Naive thymus-derived CD4-positive, alpha-beta T cell (primary cell): Measurements from ENCODE around the gene GPSM3. TPM values are rescaled to one million over a fixed set of nuclear protein-coding genes. Genes with fewer than 3 reads are reported as not detected.

Experiments used
- ATAC-seq: fragments of 150-1000 bp; cut with Tn5 transposase; 2 replicates; pipeline ENCODE4 v1.10.0; 2021; ENCODE audit warnings: mild to moderate bottlenecking, moderate library complexity
- CTCF ChIA-PET: fragments of 350-600 bp; sonication (Branson Sonifier 250); formaldehyde crosslinking; loops from one replicate; lab custom pipeline; 2021; ENCODE audit warnings: antibody characterized with exemption; lab: Charles Lee
- POLR2A ChIA-PET: fragments of 350-600 bp; sonication (Branson Sonifier 250); formaldehyde crosslinking; loops from one replicate; lab custom pipeline; 2021; ENCODE audit warnings: antibody characterized with exemption, inconsistent platforms; lab: Charles Lee
- DNase-seq, 9 donors: peaks; one replicate each; pipeline versions ENCODE4 v3.0.0 to v3.0.0-alpha.2; 2020 to 2022; ENCODE audit warnings: mixed read lengths in 1 of 9
- H3K27ac ChIP-seq: one replicate; pipeline ENCODE4 v1.7.0; 2013; ENCODE audit warnings: mild to moderate bottlenecking, low read depth, low read length, moderate library complexity
- H3K27me3 ChIP-seq, 2 donors: one replicate each; pipeline ENCODE4 v1.7.0; 2013; ENCODE audit warnings: low read length in 2 of 2, mild to moderate bottlenecking in 2 of 2, moderate library complexity in 2 of 2; ENCODE audit not compliant: control insufficient read depth in 2 of 2, insufficient read depth in 2 of 2
- H3K36me3 ChIP-seq, 3 experiments: 1 replicate in 2 of 3; 2 replicates in 1 of 3; pipeline ENCODE4 v1.7.0; 2013; ENCODE audit warnings: low read length in 3 of 3, mild to moderate bottlenecking in 3 of 3, moderate library complexity in 1 of 3; ENCODE audit not compliant: insufficient read depth in 3 of 3, control insufficient read depth in 2 of 3
- H3K4me1 ChIP-seq, 2 donors: one replicate each; pipeline ENCODE4 v1.7.0; 2013; ENCODE audit warnings: low read length in 2 of 2, mild to moderate bottlenecking in 2 of 2, moderate library complexity in 1 of 2; ENCODE audit not compliant: control insufficient read depth in 2 of 2, insufficient read depth in 2 of 2
- H3K4me3 ChIP-seq: 2 replicates; pipeline ENCODE4 v1.7.0; 2013; ENCODE audit warnings: mild to moderate bottlenecking, low read length
- H3K9me3 ChIP-seq, 3 experiments: 1 replicate in 2 of 3; 2 replicates in 1 of 3; pipeline ENCODE4 v1.7.0; 2013; ENCODE audit warnings: low read length in 3 of 3; ENCODE audit not compliant: control insufficient read depth in 2 of 3
- H3K27ac Mint-ChIP-seq, 9 donors: one replicate each; pipeline ENCODE4 v1.8.0; 2020 to 2022; ENCODE audit warnings: mixed read lengths in 9 of 9, mild to moderate bottlenecking in 8 of 9, moderate library complexity in 5 of 9, inconsistent platforms in 2 of 9
- H3K27me3 Mint-ChIP-seq, 5 donors: one replicate each; pipeline ENCODE4 v1.8.0; 2021 to 2022; ENCODE audit warnings: mixed read lengths in 5 of 5, mild to moderate bottlenecking in 1 of 5
- H3K36me3 Mint-ChIP-seq, 5 donors: one replicate each; pipeline ENCODE4 v1.8.0; 2020 to 2022; ENCODE audit warnings: mixed read lengths in 5 of 5, mild to moderate bottlenecking in 3 of 5, inconsistent platforms in 1 of 5
- H3K4me1 Mint-ChIP-seq, 7 donors: one replicate each; pipeline ENCODE4 v1.8.0; 2020 to 2022; ENCODE audit warnings: mixed read lengths in 7 of 7, mild to moderate bottlenecking in 3 of 7, inconsistent platforms in 1 of 7
- H3K4me3 Mint-ChIP-seq, 10 donors: one replicate each; pipeline ENCODE4 v1.8.0; 2020 to 2022; ENCODE audit warnings: mild to moderate bottlenecking in 10 of 10, mixed read lengths in 10 of 10, moderate library complexity in 6 of 10, inconsistent platforms in 2 of 10
- H3K9me3 Mint-ChIP-seq, 11 donors: one replicate each; pipeline ENCODE4 v1.8.0; 2020 to 2022; ENCODE audit warnings: mixed read lengths in 11 of 11, mild to moderate bottlenecking in 4 of 11, inconsistent platforms in 1 of 11, moderate library complexity in 1 of 11
- intact Hi-C, 2 donors: fragments of 100-400 bp; cut with micrococcal nuclease; formaldehyde crosslinking; loops; one replicate each; pipeline ENCODE4 v1.15.1; 2023
- polyA plus RNA-seq, 2 donors: library from polyadenylated mRNA; unstranded; fragments of 300-500 nt; fragmentation: Illumina TruSeq; gene quantifications; one replicate each; pipeline ENCODE4 v1.2.3, GENCODE V29; 2021
- total RNA-seq, 6 experiments: library from RNA in 5 of 6; stranded (reverse) in 5 of 6; gene quantifications; 1 replicate in 5 of 6; 2 replicates in 1 of 6; pipeline ENCODE4 v1.2.3 and lab custom pipeline; 2021 to 2026

Gene GPSM3
- total and polyA plus RNA-seq, 7 experiments from 2014 or later, result 148 to 325 (median 271) TPM

GRCh38 chr6:32198345-32198696 is 5.9 kb upstream of the GPSM3 start:
- peak overlapping the region in 6 of 9 donors; percentile 31 to 97 (median 58) for H3K27ac Mint-ChIP-seq
- ChIA-PET CTCF (interaction anchor here (1.5 kb wide), 1 partner anchor 71 kb away, joined by 3 read pairs; the partner anchor contains the start of gene ATF6B), POLR2A (interaction anchor here (0.7 to 1.1 kb wide), 4 partner anchors 9 to 680 kb away, joined by 3 to 5 read pairs (median 4); no protein-coding TSS in a partner anchor)
- peak overlapping the region in 4 of 10 donors; percentile 8 to 41 (median 26) for H3K4me3 Mint-ChIP-seq
- H3K4me1 Mint-ChIP-seq, result peaks cover 20 to 32% (median 29%) of the 10 kb centered on the region in 7 donors
- intact Hi-C loops, result loop anchor here (5.0 to 10.0 kb wide), 7 partner anchors 374 to 1581 kb away; partner anchors contain the start of genes B3GALT4 (in 1 of the 2), CLIC1 (in 1 of the 2), CUTA (in 1 of the 2) and HSD17B8 (in 1 of the 2)
- no peaks in the 10 kb centered on the region for H3K9me3 Mint-ChIP-seq
- Histone ChIP-seq H3K4me3 (no peak overlapping the region), H3K36me3 (no peaks in the 10 kb centered on the region), H3K27me3 (no peaks in the 10 kb centered on the region), H3K27ac (no peak overlapping the region), H3K9me3 (no peaks in the 10 kb centered on the region), H3K4me1 (peaks cover 19 to 21% of the 10 kb centered on the region in 2 donors)
- DNase-seq (no peak), ATAC-seq (no peak)
- H3K27me3 Mint-ChIP-seq, result peaks cover 0 to under 1% (median 0%) of the 10 kb centered on the region in 5 donors
- H3K36me3 Mint-ChIP-seq, result no peaks in the 10 kb centered on the region

DNA sequence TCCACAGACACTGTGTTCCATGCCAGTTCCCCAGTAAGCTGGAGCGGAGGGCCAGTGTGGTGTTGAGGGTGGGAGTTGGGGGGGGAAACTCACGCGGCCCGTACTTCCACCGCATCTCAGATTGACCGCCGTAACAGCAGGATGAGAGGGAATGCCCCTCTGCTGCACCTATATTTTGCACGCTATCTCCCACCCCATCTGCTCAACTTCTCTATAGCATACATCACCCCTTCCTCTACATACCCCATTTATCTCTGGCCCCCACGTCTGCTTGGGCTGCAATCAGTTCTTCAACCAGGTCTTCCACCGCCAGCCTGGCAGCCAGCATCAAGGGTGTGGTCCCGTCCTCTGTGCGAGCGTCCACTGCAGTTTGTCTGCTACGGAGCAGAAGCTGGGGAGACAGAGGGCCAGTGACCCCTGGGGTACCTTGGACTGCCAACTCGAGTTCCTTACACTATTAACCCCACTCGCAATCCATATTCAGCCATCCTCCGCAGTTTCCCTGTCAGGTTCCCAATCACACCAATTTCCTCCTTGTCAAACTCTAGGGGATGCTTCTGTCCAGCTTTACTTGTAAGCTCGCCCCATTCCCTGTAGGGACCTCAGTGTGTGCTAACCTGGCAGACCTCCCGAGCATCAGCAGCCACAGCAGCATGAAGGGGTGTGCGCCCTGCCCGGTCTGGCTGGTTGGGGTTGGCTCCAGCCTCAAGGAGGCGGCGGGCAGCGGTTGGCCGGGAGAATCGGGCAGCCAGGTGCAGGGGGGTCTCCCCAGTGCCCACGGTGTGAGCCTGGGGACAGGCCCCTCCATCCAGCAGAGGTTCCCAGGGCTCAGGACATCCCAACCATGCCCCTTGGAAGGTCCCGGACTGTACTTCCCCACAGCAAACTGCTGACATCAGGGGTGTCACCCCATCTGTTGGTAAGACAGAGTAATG is 4.5 kb upstream of the GPSM3 start:
- ATAC-seq, result no peak
- Histone ChIP-seq H3K36me3 (peaks cover 0 to 8% (median 0%) of the 10 kb centered on the region in 3 experiments), H3K4me3 (peak overlapping the region; percentile 98), H3K4me1 (peaks cover 20 to 29% of the 10 kb centered on the region in 2 donors), H3K27ac (peak overlapping the region; percentile 97), H3K9me3 (no peaks in the 10 kb centered on the region), H3K27me3 (no peaks in the 10 kb centered on the region)
- intact Hi-C loops, result loop anchor here (5.0 to 10.0 kb wide), 7 partner anchors 372 to 1580 kb away; partner anchors contain the start of genes B3GALT4 (in 1 of the 2), CLIC1 (in 1 of the 2), CUTA (in 1 of the 2) and HSD17B8 (in 1 of the 2)
- Mint-ChIP-seq H3K27me3 (no peaks in the 10 kb centered on the region), H3K36me3 (peaks cover 0 to 7% (median 0%) of the 10 kb centered on the region in 5 donors), H3K4me1 (peaks cover 22 to 33% (median 31%) of the 10 kb centered on the region in 7 donors), H3K27ac (peak overlapping the region; percentile 86 to 99 (median 97)), H3K9me3 (no peaks in the 10 kb centered on the region), H3K4me3 (peak overlapping the region; percentile 92 to 99 (median 97))
- DNase-seq, result peak in 1 of 9 donors; percentile 17
- ChIA-PET POLR2A (interaction anchor here (0.6 to 7.8 kb wide), 7 partner anchors 8 to 1201 kb away, joined by 3 to 79 read pairs (median 6); partner anchors contain the start of genes ATF6B and FKBPL), CTCF (interaction anchor here (0.7 to 1.5 kb wide), 3 partner anchors 69 to 916 kb away, joined by 3 to 4 read pairs (median 3); partner anchors contain the start of gene ATF6B)

DNA sequence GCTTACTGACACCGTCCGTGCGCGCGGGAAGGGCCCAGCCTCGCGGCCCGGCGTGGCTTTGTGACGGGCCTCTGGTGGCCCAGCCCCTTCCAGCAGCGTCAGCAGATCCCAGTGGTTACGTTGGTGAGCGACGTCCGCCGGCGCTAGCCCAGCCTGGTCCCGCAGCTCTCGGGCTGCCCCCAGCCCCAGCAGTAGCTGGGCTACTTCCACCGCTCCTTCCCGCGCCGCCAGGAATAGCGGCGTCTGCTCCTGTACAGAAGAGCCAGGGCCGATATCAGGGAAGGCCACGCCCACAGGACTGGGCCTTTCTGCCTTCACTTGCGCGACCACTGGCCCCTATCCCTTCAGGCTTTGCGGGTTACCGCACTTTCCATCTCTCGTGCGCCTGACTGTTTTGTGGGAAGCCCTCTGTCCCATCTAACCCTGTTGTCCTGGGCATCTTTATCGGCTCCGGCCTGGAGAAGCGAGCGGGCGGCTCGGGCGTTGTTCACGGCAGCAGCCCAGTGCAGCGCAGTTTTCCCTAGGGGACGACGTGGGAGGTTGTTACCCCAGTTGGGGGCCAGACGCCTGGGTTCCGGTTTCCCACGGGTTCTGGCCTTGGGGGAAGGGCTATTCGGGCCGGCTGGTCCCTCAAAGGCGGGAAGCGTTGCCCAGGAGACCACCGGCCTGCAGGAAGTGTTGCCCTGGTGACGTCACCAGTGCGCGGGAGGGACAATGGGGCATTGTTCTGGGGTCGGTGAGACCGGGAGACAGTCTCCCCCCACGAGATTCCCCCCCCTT is 3.6 kb upstream of the GPSM3 start:
- POLR2A ChIA-PET, result interaction anchor here (0.7 to 10.6 kb wide), 18 partner anchors 9 to 1201 kb away, joined by 3 to 259 read pairs (median 4); partner anchors contain the start of genes AGPAT1, ATF6B, FKBPL and RNF5

GRCh38 chr6:32195652-32195901 is 3.1 kb upstream of the GPSM3 start:
- Mint-ChIP-seq H3K4me3 (peak overlapping the region; percentile 92 to 99 (median 97)), H3K27ac (peak overlapping the region; percentile 86 to 99 (median 97)), H3K27me3 (no peaks in the 10 kb centered on the region), H3K36me3 (peaks cover 7 to 18% (median 8%) of the 10 kb centered on the region in 5 donors), H3K9me3 (no peaks in the 10 kb centered on the region), H3K4me1 (peaks cover 24 to 40% (median 31%) of the 10 kb centered on the region in 7 donors)
- intact Hi-C loops, result loop anchor here (1.0 to 10.0 kb wide), 22 partner anchors 17 to 1578 kb away; partner anchors contain the start of genes HSPA1B (in 2 of the 2), PPT2 (in 2 of the 2), PSMB8 (in 2 of the 2) and RNF5 (in 2 of the 2)
- no peaks in the 10 kb centered on the region for H3K27me3 ChIP-seq
- H3K4me1 ChIP-seq, result peaks cover 20 to 29% of the 10 kb centered on the region in 2 donors
- H3K36me3 ChIP-seq, result peaks cover 0 to 18% (median 0%) of the 10 kb centered on the region in 3 experiments
- peak overlapping the region; percentile 98 for H3K4me3 ChIP-seq
- no peaks in the 10 kb centered on the region for H3K9me3 ChIP-seq
- ChIA-PET POLR2A (interaction anchor here (0.5 to 10.6 kb wide), 17 partner anchors 8 to 777 kb away, joined by 3 to 259 read pairs (median 4); partner anchors contain the start of genes AGPAT1, ATF6B, FKBPL and RNF5), CTCF (interaction anchor here (0.7 to 1.9 kb wide), 7 partner anchors 11 to 68 kb away, joined by 3 to 9 read pairs (median 5); partner anchors contain the start of genes ATF6B and FKBPL)
- H3K27ac ChIP-seq, result peak overlapping the region; percentile 97
- peak; percentile 94 to 100 (median 98) for DNase-seq
- peak; percentile 89 for ATAC-seq

More for the DNA sequence above, 3.6 kb upstream of the GPSM3 start:
- DNase-seq (peak in 2 of 9 donors; percentile 60 to 66), ATAC-seq (no peak)
- H3K36me3 Mint-ChIP-seq, result peaks cover 5 to 15% (median 6%) of the 10 kb centered on the region in 5 donors
- peaks cover 20 to 29% of the 10 kb centered on the region in 2 donors for H3K4me1 ChIP-seq
- peak overlapping the region; percentile 97 for H3K27ac ChIP-seq
- H3K9me3 ChIP-seq, result no peaks in the 10 kb centered on the region
- no peaks in the 10 kb centered on the region for H3K9me3 Mint-ChIP-seq
- peaks cover 24 to 38% (median 31%) of the 10 kb centered on the region in 7 donors for H3K4me1 Mint-ChIP-seq
- intact Hi-C loops, result loop anchor here (1.0 to 10.0 kb wide), 22 partner anchors 18 to 1579 kb away; partner anchors contain the start of genes HSPA1B (in 2 of the 2), PPT2 (in 2 of the 2), PSMB8 (in 2 of the 2) and RNF5 (in 2 of the 2)
- H3K4me3 Mint-ChIP-seq, result peak overlapping the region; percentile 92 to 99 (median 97)
- CTCF ChIA-PET, result interaction anchor here (0.6 to 1.9 kb wide), 8 partner anchors 10 to 68 kb away, joined by 3 to 9 read pairs (median 4); partner anchors contain the start of genes ATF6B and FKBPL
- H3K27me3 Mint-ChIP-seq, result no peaks in the 10 kb centered on the region
- peaks cover 0 to 16% (median 0%) of the 10 kb centered on the region in 3 experiments for H3K36me3 ChIP-seq
- H3K27ac Mint-ChIP-seq, result peak overlapping the region; percentile 86 to 99 (median 97)
- H3K4me3 ChIP-seq, result peak overlapping the region; percentile 98
- H3K27me3 ChIP-seq, result no peaks in the 10 kb centered on the region

- ATAC-seq (no peak), DNase-seq (peak in 1 of 9 donors; percentile 48)
- intact Hi-C loops, result loop anchor here (1.0 to 10.0 kb wide), 23 partner anchors 17 to 1578 kb away; partner anchors contain the start of genes EHMT2 (in 2 of the 2), HSPA1B (in 2 of the 2), PPT2 (in 2 of the 2) and PSMB8 (in 2 of the 2)
- Mint-ChIP-seq H3K27ac (peak overlapping the region; percentile 86 to 99 (median 97)), H3K27me3 (no peaks in the 10 kb centered on the region), H3K9me3 (no peaks in the 10 kb centered on the region), H3K36me3 (peaks cover 7 to 23% (median 8%) of the 10 kb centered on the region in 5 donors), H3K4me1 (peaks cover 24 to 40% (median 31%) of the 10 kb centered on the region in 7 donors), H3K4me3 (peak overlapping the region; percentile 89 to 99 (median 96))
- no peaks in the 10 kb centered on the region for H3K9me3 ChIP-seq
- ChIA-PET POLR2A (interaction anchor here (0.5 to 10.6 kb wide), 18 partner anchors 8 to 777 kb away, joined by 3 to 259 read pairs (median 4); partner anchors contain the start of genes AGPAT1, ATF6B, FKBPL and RNF5), CTCF (interaction anchor here (0.9 to 1.9 kb wide), 11 partner anchors 11 to 67 kb away, joined by 3 to 9 read pairs (median 4); partner anchors contain the start of genes ATF6B and FKBPL)
- peaks cover 20 to 29% of the 10 kb centered on the region in 2 donors for H3K4me1 ChIP-seq
- peak overlapping the region; percentile 97 for H3K27ac ChIP-seq
- H3K4me3 ChIP-seq, result peak overlapping the region; percentile 98
- peaks cover 0 to 18% (median 0%) of the 10 kb centered on the region in 3 experiments for H3K36me3 ChIP-seq
- no peaks in the 10 kb centered on the region for H3K27me3 ChIP-seq
Measured at GRCh38 chr6:32194825-32195651, 2.6 kb upstream of the GPSM3 start.
